ENCODE measurements around the gene SLC16A11. TPM values are rescaled to one million over a fixed set of nuclear protein-coding genes. Genes with fewer than 3 reads are reported as not detected.

The SLC16A11 gene
- total RNA-seq, 1 experiment from 2014 or later, result 0.24 TPM

GRCh38 chr17:7025245-7025644, 18.6 kb downstream of the SLC16A11 start:
- DNase-seq, result no peak
- H3K4me3 ChIP-seq (ENCODE audit: insufficient read depth, low read depth, low read length), result no peak overlapping the region
- peaks cover 30% of the 10 kb centered on the region for H3K27me3 ChIP-seq (ENCODE audit: control insufficient read depth, insufficient read depth, low read length)
- no peaks in the 10 kb centered on the region; the same call in 1 of the 2 replicates for H3K36me3 ChIP-seq (replicated peaks; ENCODE audit: control insufficient read depth, insufficient read depth, low read length)

GRCh38 chr17:7024402-7024785, 19.5 kb downstream of the SLC16A11 start:
- Histone ChIP-seq H3K36me3 (replicated peaks; ENCODE audit: control insufficient read depth, insufficient read depth, low read length) (no peaks in the 10 kb centered on the region; the same call in 1 of the 2 replicates), H3K4me3 (ENCODE audit: insufficient read depth, low read depth, low read length) (no peak overlapping the region), H3K27me3 (ENCODE audit: control insufficient read depth, insufficient read depth, low read length) (peaks cover 30% of the 10 kb centered on the region)
- no peak for DNase-seq

GRCh38 chr17:7023576-7024401, 20.1 kb downstream of the SLC16A11 start:
- peak overlapping the region; percentile 74 for H3K4me3 ChIP-seq (ENCODE audit: insufficient read depth, low read depth, low read length)
- peaks cover 30% of the 10 kb centered on the region for H3K27me3 ChIP-seq (ENCODE audit: control insufficient read depth, insufficient read depth, low read length)
- H3K36me3 ChIP-seq (replicated peaks; ENCODE audit: control insufficient read depth, insufficient read depth, low read length), result no peaks in the 10 kb centered on the region; the same call in 1 of the 2 replicates
- peak; percentile 99 for DNase-seq

GRCh38 chr17:7022781-7023571, 20.9 kb downstream of the SLC16A11 start, which contains the start of gene BCL6B:
Gene BCL6B (plus strand): TSS chr17:7023050. CDS start chr17:7023672, 622 bp downstream.
- DNase-seq, result peak; percentile 86
- Histone ChIP-seq H3K27me3 (ENCODE audit: control insufficient read depth, insufficient read depth, low read length) (peaks cover 30% of the 10 kb centered on the region), H3K36me3 (replicated peaks; ENCODE audit: control insufficient read depth, insufficient read depth, low read length) (no peaks in the 10 kb centered on the region; the same call in 1 of the 2 replicates), H3K4me3 (ENCODE audit: insufficient read depth, low read depth, low read length) (peak within 1 kb of the TSS; percentile 74)

GRCh38 chr17:7021993-7022778, 21.7 kb downstream of the SLC16A11 start:
- peak; percentile 97 for DNase-seq

GRCh38 chr17:7020894-7021664, 22.8 kb downstream of the SLC16A11 start:
- Histone ChIP-seq H3K4me3 (ENCODE audit: insufficient read depth, low read depth, low read length) (no peak overlapping the region), H3K27me3 (ENCODE audit: control insufficient read depth, insufficient read depth, low read length) (peaks cover 30% of the 10 kb centered on the region), H3K36me3 (replicated peaks; ENCODE audit: control insufficient read depth, insufficient read depth, low read length) (peaks cover 3% of the 10 kb centered on the region)
- peak; percentile 37 for DNase-seq

More at GRCh38 chr17:7021993-7022778, 21.7 kb downstream of the SLC16A11 start:
- Histone ChIP-seq H3K4me3 (ENCODE audit: insufficient read depth, low read depth, low read length) (peak overlapping the region; percentile 74), H3K36me3 (replicated peaks; ENCODE audit: control insufficient read depth, insufficient read depth, low read length) (no peaks in the 10 kb centered on the region; the same call in none of the 2 replicates), H3K27me3 (ENCODE audit: control insufficient read depth, insufficient read depth, low read length) (peaks cover 30% of the 10 kb centered on the region)

- Histone ChIP-seq H3K27me3 (ENCODE audit: control insufficient read depth, insufficient read depth, low read length) (peaks cover 30% of the 10 kb centered on the region), H3K4me3 (ENCODE audit: insufficient read depth, low read depth, low read length) (peak overlapping the region; percentile 28), H3K36me3 (replicated peaks; ENCODE audit: control insufficient read depth, insufficient read depth, low read length) (peaks cover 3% of the 10 kb centered on the region)
- peak; percentile 89 for DNase-seq
These were observed 23.9 kb downstream of the SLC16A11 start for GRCh38 chr17:7019839-7020519.

GRCh38 chr17:7019367-7019766, 24.5 kb downstream of the SLC16A11 start:
- Histone ChIP-seq H3K4me3 (ENCODE audit: insufficient read depth, low read depth, low read length) (no peak overlapping the region), H3K27me3 (ENCODE audit: control insufficient read depth, insufficient read depth, low read length) (peaks cover 30% of the 10 kb centered on the region), H3K36me3 (replicated peaks; ENCODE audit: control insufficient read depth, insufficient read depth, low read length) (peaks cover 3% of the 10 kb centered on the region)
- peak; percentile 59 for DNase-seq

GRCh38 chr17:7018331-7018964, 25.4 kb downstream of the SLC16A11 start:
- Histone ChIP-seq H3K4me3 (ENCODE audit: insufficient read depth, low read depth, low read length) (no peak overlapping the region), H3K36me3 (replicated peaks; ENCODE audit: control insufficient read depth, insufficient read depth, low read length) (peaks cover 3% of the 10 kb centered on the region), H3K27me3 (ENCODE audit: control insufficient read depth, insufficient read depth, low read length) (peaks cover 29% of the 10 kb centered on the region)
- DNase-seq, result no peak

GRCh38 chr17:7017827-7018200, 26.1 kb downstream of the SLC16A11 start:
- DNase-seq, result no peak
- peaks cover 22% of the 10 kb centered on the region for H3K27me3 ChIP-seq (ENCODE audit: control insufficient read depth, insufficient read depth, low read length)
- no peak overlapping the region for H3K4me3 ChIP-seq (ENCODE audit: insufficient read depth, low read depth, low read length)
- H3K36me3 ChIP-seq (replicated peaks; ENCODE audit: control insufficient read depth, insufficient read depth, low read length), result peaks cover 3% of the 10 kb centered on the region

GRCh38 chr17:7016886-7017826, 26.7 kb downstream of the SLC16A11 start:
- Histone ChIP-seq H3K27me3 (ENCODE audit: control insufficient read depth, insufficient read depth, low read length) (peaks cover 16% of the 10 kb centered on the region), H3K4me3 (ENCODE audit: insufficient read depth, low read depth, low read length) (no peak overlapping the region), H3K36me3 (replicated peaks; ENCODE audit: control insufficient read depth, insufficient read depth, low read length) (peaks cover 3% of the 10 kb centered on the region)
- no peak for DNase-seq

- Histone ChIP-seq H3K36me3 (replicated peaks; ENCODE audit: control insufficient read depth, insufficient read depth, low read length) (peaks cover 3% of the 10 kb centered on the region), H3K4me3 (ENCODE audit: insufficient read depth, low read depth, low read length) (no peak overlapping the region), H3K27me3 (ENCODE audit: control insufficient read depth, insufficient read depth, low read length) (peaks cover 10% of the 10 kb centered on the region)
- no peak for DNase-seq
These were observed 27.5 kb downstream of the SLC16A11 start for GRCh38 chr17:7016418-7016817.
